Gastrocnemius medialis (tissue), 4 donors: Measurements from ENCODE around the gene PIAS1.

Experiments
- CTCF ChIP-seq, 5 experiments: fragments of 450-650 bp in 3 of 5; fragments of 200-600 bp in 2 of 5; sonication (generic) in 2 of 5; IDR thresholded peaks in 4 of 5; conservative IDR thresholded peaks in 1 of 5; 1 replicate in 4 of 5; 2 replicates in 1 of 5; pipeline ENCODE4 v1.5.1; 2016 to 2019; ENCODE audit warnings: antibody characterized with exemption in 5 of 5, mild to moderate bottlenecking in 3 of 5, moderate library complexity in 3 of 5
- POLR2A ChIP-seq, 2 donors: fragments of 450-650 bp; IDR thresholded peaks; one replicate each; pipeline ENCODE4 v1.6.1; 2017; ENCODE audit warnings: antibody characterized with exemption in 2 of 2, mild to moderate bottlenecking in 2 of 2, moderate library complexity in 2 of 2

GRCh38 chr15:68061171-68061570 is 7.1 kb downstream of the PIAS1 start:
- TF ChIP-seq CTCF (IDR thresholded peaks at IDR 0.05 in 4 of 5, conservative IDR thresholded peaks at IDR 0.05 in 1 of 5), result no peak
- no peak for TF ChIP-seq POLR2A (IDR thresholded peaks at IDR 0.05)
